ENCODE data around the gene AP3D1.

DNA sequence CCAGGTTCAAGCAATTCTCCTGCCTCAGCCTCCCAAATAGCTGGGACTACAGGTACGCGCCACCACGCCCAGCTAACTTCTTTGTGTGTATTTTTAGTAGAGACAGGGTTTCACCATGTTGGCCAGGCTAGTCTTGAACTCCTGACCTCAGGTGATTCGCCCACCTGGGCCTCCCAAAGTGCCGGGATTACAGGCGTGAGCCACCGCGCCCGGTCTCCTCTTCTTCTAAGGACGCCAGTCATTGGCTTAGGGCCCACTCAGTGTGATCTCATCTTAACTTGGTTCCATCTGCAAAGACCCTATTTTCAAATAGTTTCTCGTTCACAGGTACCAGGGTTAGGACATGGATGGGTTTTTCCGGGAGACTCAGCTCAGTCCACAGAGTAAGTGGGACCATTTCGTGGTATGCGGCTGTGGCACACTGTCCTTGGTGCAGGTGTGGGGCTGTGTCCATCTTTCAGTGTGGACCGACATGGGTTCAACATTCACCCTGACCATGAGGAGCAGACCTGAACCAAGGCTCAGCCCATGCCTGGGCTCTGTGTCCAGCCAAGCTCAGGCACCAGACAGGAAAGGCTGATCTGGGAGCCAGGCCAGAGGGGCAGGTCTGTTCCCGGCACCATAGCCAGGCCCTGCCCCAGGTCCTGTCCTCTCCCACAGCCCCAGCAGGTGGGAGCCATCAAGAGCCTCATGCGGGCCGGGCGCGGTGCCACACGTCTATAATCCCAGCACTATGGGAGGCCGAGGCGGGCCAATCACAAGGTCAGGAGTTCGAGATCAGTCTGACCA is 97.6 kb downstream of the AP3D1 start:
- TF ChIP-seq, protein P1, sequence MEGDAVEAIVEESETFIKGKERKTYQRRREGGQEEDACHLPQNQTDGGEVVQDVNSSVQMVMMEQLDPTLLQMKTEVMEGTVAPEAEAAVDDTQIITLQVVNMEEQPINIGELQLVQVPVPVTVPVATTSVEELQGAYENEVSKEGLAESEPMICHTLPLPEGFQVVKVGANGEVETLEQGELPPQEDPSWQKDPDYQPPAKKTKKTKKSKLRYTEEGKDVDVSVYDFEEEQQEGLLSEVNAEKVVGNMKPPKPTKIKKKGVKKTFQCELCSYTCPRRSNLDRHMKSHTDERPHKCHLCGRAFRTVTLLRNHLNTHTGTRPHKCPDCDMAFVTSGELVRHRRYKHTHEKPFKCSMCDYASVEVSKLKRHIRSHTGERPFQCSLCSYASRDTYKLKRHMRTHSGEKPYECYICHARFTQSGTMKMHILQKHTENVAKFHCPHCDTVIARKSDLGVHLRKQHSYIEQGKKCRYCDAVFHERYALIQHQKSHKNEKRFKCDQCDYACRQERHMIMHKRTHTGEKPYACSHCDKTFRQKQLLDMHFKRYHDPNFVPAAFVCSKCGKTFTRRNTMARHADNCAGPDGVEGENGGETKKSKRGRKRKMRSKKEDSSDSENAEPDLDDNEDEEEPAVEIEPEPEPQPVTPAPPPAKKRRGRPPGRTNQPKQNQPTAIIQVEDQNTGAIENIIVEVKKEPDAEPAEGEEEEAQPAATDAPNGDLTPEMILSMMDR (IDR thresholded peaks at IDR 0.05) = no peak
- TF ChIP-seq POLR2AphosphoS5 (IDR thresholded peaks at IDR 0.05) = peak; percentile 15 to 65 (median 54)
